ENCODE results near the gene WDR48. TPM values are rescaled to one million over a fixed set of nuclear protein-coding genes. Genes with fewer than 3 reads are reported as not detected.

The WDR48 gene
- total RNA-seq, 1 donor from 2014 or later, result 48.9 TPM

GRCh38 chr3:39088456-39088855 is 36.6 kb downstream of the WDR48 start:
- Mint-ChIP-seq H3K9me3 (no peaks in the 10 kb centered on the region), H3K27ac (no peak overlapping the region), H3K4me3 (no peak overlapping the region), H3K36me3 (ENCODE audit: low read depth) (peaks cover 79% of the 10 kb centered on the region), H3K4me1 (peaks cover 21% of the 10 kb centered on the region), H3K27me3 (no peaks in the 10 kb centered on the region)
- ChIA-PET CTCF (no interaction called here), POLR2A (no interaction called here)
- TF ChIP-seq CTCF (IDR thresholded peaks at IDR 0.05), result no peak
- no peak for DNase-seq
- intact Hi-C loops (cut with micrococcal nuclease), result loop anchor here (5.0 kb wide), 1 partner anchor 199 kb away; no protein-coding TSS in a partner anchor
- ATAC-seq (ENCODE audit: low read depth), result no peak

GRCh38 chr3:39088889-39089288 is 37.1 kb downstream of the WDR48 start:
- intact Hi-C loops (cut with micrococcal nuclease), result loop anchor here (5.0 kb wide), 1 partner anchor 198 kb away; no protein-coding TSS in a partner anchor
- no peak for TF ChIP-seq CTCF (IDR thresholded peaks at IDR 0.05)
- Mint-ChIP-seq H3K4me1 (peaks cover 20% of the 10 kb centered on the region), H3K27me3 (no peaks in the 10 kb centered on the region), H3K36me3 (ENCODE audit: low read depth) (peaks cover 81% of the 10 kb centered on the region), H3K9me3 (no peaks in the 10 kb centered on the region), H3K27ac (no peak overlapping the region), H3K4me3 (no peak overlapping the region)
- DNase-seq, result no peak
- ATAC-seq (ENCODE audit: low read depth), result no peak
- ChIA-PET POLR2A (no interaction called here), CTCF (no interaction called here)

GRCh38 chr3:39090922-39091321 is 39.1 kb downstream of the WDR48 start:
- Mint-ChIP-seq H3K4me3 (no peak overlapping the region), H3K36me3 (ENCODE audit: low read depth) (peaks cover 91% of the 10 kb centered on the region), H3K4me1 (peaks cover 14% of the 10 kb centered on the region), H3K27me3 (no peaks in the 10 kb centered on the region), H3K27ac (no peak overlapping the region), H3K9me3 (no peaks in the 10 kb centered on the region)
- CTCF ChIA-PET, result no interaction called here
- no peak for TF ChIP-seq CTCF (IDR thresholded peaks at IDR 0.05)
- intact Hi-C loops (cut with micrococcal nuclease), result no loop called here
- DNase-seq (no peak), ATAC-seq (ENCODE audit: low read depth) (no peak)
- POLR2A ChIA-PET, result no interaction called here

- CTCF ChIA-PET, result interaction anchor here (1.3 to 1.7 kb wide), 2 partner anchors 193 kb away, joined by 3 to 6 read pairs; no protein-coding TSS in a partner anchor
- POLR2A ChIA-PET, result no interaction called here
- Mint-ChIP-seq H3K4me1 (no peaks in the 10 kb centered on the region), H3K4me3 (no peak overlapping the region), H3K9me3 (no peaks in the 10 kb centered on the region), H3K36me3 (ENCODE audit: low read depth) (peaks cover 94% of the 10 kb centered on the region), H3K27me3 (no peaks in the 10 kb centered on the region), H3K27ac (no peak overlapping the region)
- DNase-seq (no peak), ATAC-seq (ENCODE audit: low read depth) (no peak)
- intact Hi-C loops (cut with micrococcal nuclease), result no loop called here
- TF ChIP-seq CTCF (IDR thresholded peaks at IDR 0.05), result no peak
Observed at GRCh38 chr3:39094851-39095677, 43.2 kb downstream of the WDR48 start.

GRCh38 chr3:39095778-39096177 is 44.0 kb downstream of the WDR48 start:
- Mint-ChIP-seq H3K27me3 (no peaks in the 10 kb centered on the region), H3K27ac (no peak overlapping the region), H3K36me3 (ENCODE audit: low read depth) (peaks cover 91% of the 10 kb centered on the region), H3K4me1 (no peaks in the 10 kb centered on the region), H3K4me3 (no peak overlapping the region), H3K9me3 (no peaks in the 10 kb centered on the region)
- DNase-seq, result no peak
- CTCF ChIA-PET, result interaction anchor here (1.3 kb wide), 1 partner anchor 193 kb away, joined by 3 read pairs; no protein-coding TSS in a partner anchor
- no peak for ATAC-seq (ENCODE audit: low read depth)
- intact Hi-C loops (cut with micrococcal nuclease), result no loop called here
- no peak for TF ChIP-seq CTCF (IDR thresholded peaks at IDR 0.05)
- POLR2A ChIA-PET, result no interaction called here
